GM12878 (cell line): ENCODE results near the gene MAT2B. TPM values are rescaled to one million over a fixed set of nuclear protein-coding genes. Genes with fewer than 3 reads are reported as not detected.

Experiments
- ATAC-seq: fragments of 200-7000 bp; cut with Tn5 transposase; 3 replicates; pipeline ENCODE4 v1.9.1; 2020; ENCODE audit warnings: mild to moderate bottlenecking, moderate library complexity
- BruUV-seq: library from RNA; stranded (reverse); fragments of 400-500 nt; replicated peaks from 2 replicates; lab custom pipeline; 2021; lab: Mats Ljungman, UMichigan
- CTCF ChIA-PET: fragments of 300-600 bp; sonication (Branson Sonifier 250); formaldehyde crosslinking; extraction: SDS; loops from one replicate; lab custom pipeline; 2021; ENCODE audit warnings: inconsistent platforms; lab: Yijun Ruan, JAX
- POLR2A ChIA-PET: fragments of 350-600 bp; formaldehyde crosslinking; extraction: SDS; loops from one replicate; lab custom pipeline; 2021; ENCODE audit warnings: inconsistent platforms; lab: Charles Lee
- RAD21 ChIA-PET: fragments of 300-600 bp; sonication (Branson Sonifier 250); formaldehyde crosslinking; loops from one replicate; lab custom pipeline; 2023; ENCODE audit warnings: antibody characterized with exemption; ENCODE audit not compliant: unreplicated experiment; lab: Charles Lee
- SMC1A ChIA-PET: fragments of 300-600 bp; sonication (Branson Sonifier 250); formaldehyde crosslinking; loops from one replicate; lab custom pipeline; 2023; ENCODE audit not compliant: unreplicated experiment, uncharacterized antibody; lab: Charles Lee
- DNase-seq: peaks from one replicate; pipeline ENCODE4 v3.0.0-alpha.2; 2011; ENCODE audit warnings: low read depth, low spot score
- FAIRE-seq: peaks from 3 replicates; lab custom pipeline; 2011; peaks lifted over from hg19 to GRCh38; lab: Jason Lieb, UNC
- H2AFZ ChIP-seq: 2 replicates; pipeline ENCODE4 v1.6.0; 2011; ENCODE audit warnings: low read depth, low read length, control low read depth; ENCODE audit not compliant: control insufficient read depth
- H3K27ac ChIP-seq: 2 replicates; pipeline ENCODE4 v1.5.1; 2011; ENCODE audit warnings: control low read depth; ENCODE audit not compliant: control insufficient read depth, insufficient read depth
- H3K27me3 ChIP-seq, 2 experiments: replicated peaks in 1 of 2; 2 replicates each; pipeline versions ENCODE4 v1.6.0 to v1.6.1; 2011; ENCODE audit warnings: low read length in 1 of 2; ENCODE audit not compliant: control insufficient read depth in 2 of 2, insufficient read depth in 2 of 2
- H3K36me3 ChIP-seq, 2 experiments: 2 replicates each; pipeline ENCODE4 v1.5.1; 2011; ENCODE audit warnings: low read length in 1 of 2; ENCODE audit not compliant: control insufficient read depth in 2 of 2, insufficient read depth in 2 of 2
- H3K4me1 ChIP-seq: 2 replicates; pipeline ENCODE4 v1.6.1; 2011; ENCODE audit warnings: mild to moderate bottlenecking, low read length, moderate library complexity, mixed read lengths; ENCODE audit not compliant: control insufficient read depth, insufficient read depth
- H3K4me2 ChIP-seq: 2 replicates; pipeline ENCODE4 v1.6.0; 2011; ENCODE audit warnings: control low read depth; ENCODE audit not compliant: control insufficient read depth, insufficient read depth
- H3K4me3 ChIP-seq: fragments of 200-600 bp; sonication (generic); 2 replicates; pipeline ENCODE4 v1.5.1; 2016
- H3K79me2 ChIP-seq: 2 replicates; pipeline ENCODE4 v1.6.0; 2011; ENCODE audit warnings: low read length; ENCODE audit not compliant: control insufficient read depth, insufficient read depth
- H3K9ac ChIP-seq: 2 replicates; pipeline ENCODE4 v1.8.0; 2011; ENCODE audit warnings: low read length, control low read depth, mixed read lengths; ENCODE audit not compliant: control insufficient read depth, insufficient read depth
- H3K9me3 ChIP-seq: replicated peaks from 3 replicates; pipeline ENCODE4 v1.5.1; 2011; ENCODE audit warnings: mild to moderate bottlenecking, low read length; ENCODE audit not compliant: control insufficient read depth, insufficient read depth
- H4K20me1 ChIP-seq: 2 replicates; pipeline ENCODE4 v1.6.0; 2011; ENCODE audit not compliant: control insufficient read depth, insufficient read depth
- BRCA1 ChIP-seq: IDR thresholded peaks from 2 replicates; pipeline ENCODE4 v1.6.1; 2011; ENCODE audit warnings: low read depth, low read length, improper control_type of control experiment
- FOXM1 ChIP-seq: IDR thresholded peaks from 2 replicates; pipeline ENCODE4 v1.6.1; 2012; ENCODE audit warnings: low read depth, mild to moderate bottlenecking, inconsistent platforms, low read length, moderate library complexity
- GABPA ChIP-seq: IDR thresholded peaks from 2 replicates; pipeline ENCODE4 v1.6.1; 2014; ENCODE audit warnings: antibody characterized with exemption, low read depth, mild to moderate bottlenecking, inconsistent platforms
- JUND ChIP-seq: IDR thresholded peaks from 2 replicates; pipeline ENCODE4 v1.6.1; 2012; ENCODE audit warnings: low read depth, mild to moderate bottlenecking, low read length, improper control_type of control experiment, moderate library complexity
- KLF5 ChIP-seq: fragments of 450-650 bp; IDR thresholded peaks from 2 replicates; pipeline ENCODE4 v1.6.1; 2014; ENCODE audit warnings: mild to moderate bottlenecking; ENCODE audit not compliant: partially characterized antibody
- MTA2 ChIP-seq: fragments of 450-650 bp; IDR thresholded peaks from 2 replicates; pipeline ENCODE4 v1.6.1; 2016; ENCODE audit warnings: low read depth, mild to moderate bottlenecking, moderate library complexity
- NBN ChIP-seq: fragments of 450-650 bp; IDR thresholded peaks from 2 replicates; pipeline ENCODE4 v1.6.1; 2016
- NFYB ChIP-seq: IDR thresholded peaks from 2 replicates; pipeline ENCODE4 v1.6.1; 2011; ENCODE audit warnings: low read depth, mild to moderate bottlenecking, low read length, improper control_type of control experiment, moderate library complexity; ENCODE audit not compliant: insufficient read depth
- NR2C1 ChIP-seq: fragments of 450-650 bp; IDR thresholded peaks from 2 replicates; pipeline ENCODE4 v1.6.1; 2017; ENCODE audit warnings: antibody characterized with exemption, mild to moderate bottlenecking, moderate library complexity
- POU2F2 ChIP-seq: IDR thresholded peaks from 3 replicates; pipeline ENCODE4 v1.6.1; 2011; ENCODE audit warnings: low read depth, mild to moderate bottlenecking, low read length, borderline replicate concordance
- RFX5 ChIP-seq: IDR thresholded peaks from 2 replicates; pipeline ENCODE4 v1.6.1; 2011; ENCODE audit warnings: low read depth, low read length, improper control_type of control experiment
- SMARCA5 ChIP-seq: fragments of 450-650 bp; IDR thresholded peaks from 2 replicates; pipeline ENCODE4 v1.6.1; 2017; ENCODE audit warnings: mild to moderate bottlenecking
- TARDBP ChIP-seq: IDR thresholded peaks from 2 replicates; pipeline ENCODE4 v1.6.1; 2016; ENCODE audit warnings: borderline replicate concordance
- TBL1XR1 ChIP-seq: IDR thresholded peaks from 2 replicates; pipeline ENCODE4 v1.6.1; 2012; ENCODE audit warnings: low read depth, low read length, improper control_type of control experiment
- ZNF384 ChIP-seq: IDR thresholded peaks from 2 replicates; pipeline ENCODE4 v1.6.1; 2012; ENCODE audit warnings: low read depth, mild to moderate bottlenecking, low read length, improper control_type of control experiment, borderline replicate concordance
- WGBS: methylation state at CpG from one replicate; pipeline ENCODE4 v1.1.6; 2016; ENCODE audit warnings: low lambda C conversion rate; ENCODE audit not compliant: insufficient replicate concordance, insufficient coverage; ENCODE audit errors: missing lambda C conversion rate; 5-methylcytosine and 5-hydroxymethylcytosine counted together
- in situ Hi-C: fragments of 300-500 bp; cut with MboI; formaldehyde crosslinking; loops from 9 replicates; pipeline ENCODE4 v1.14.3; 2018; ENCODE audit warnings: mixed read lengths
- intact Hi-C: fragments of 100-400 bp; cut with micrococcal nuclease; formaldehyde crosslinking; loops from one replicate; pipeline ENCODE4 v1.14.2; 2022; ENCODE audit not compliant: unreplicated experiment
- polyA plus RNA-seq, 11 experiments: library from polyadenylated mRNA; depleted of rRNA in 4 of 11; unstranded in 6 of 11; stranded (reverse) in 5 of 11; fragments of >200 nt; fragmentation: Nextera tagmentation in 4 of 11; fragmentation: Illumina TruSeq in 1 of 11; extraction: Ambion mirVana in 4 of 11; extraction: Trizol in 1 of 11; gene quantifications; 1 replicate in 1 of 11; 2 replicates in 10 of 11; pipeline versions ENCODE4 v1.2.1 to v1.2.3, GENCODE V29; 2011 to 2016; ENCODE audit warnings: inconsistent platforms in 2 of 11, missing spikeins in 2 of 11, low read depth in 1 of 11
- total RNA-seq, 4 experiments: library from RNA; depleted of rRNA in 3 of 4; stranded (reverse); fragments of >200 nt in 3 of 4; fragmentation: Illumina TruSeq in 1 of 4; extraction: Trizol in 1 of 4; gene quantifications; 2 replicates each; pipeline versions ENCODE4 v1.2.1 to v1.2.3, GENCODE V29; 2013 to 2021
- TF ChIP-seq, protein P1 (sequence below): IDR thresholded peaks from 2 replicates; pipeline ENCODE4 v1.6.1; 2012; ENCODE audit warnings: low read depth, low read length, improper control_type of control experiment
- TF ChIP-seq, protein P2 (sequence below): fragments of 450-650 bp; conservative IDR thresholded peaks from 2 replicates; pipeline ENCODE4 v1.6.1; 2017; ENCODE audit warnings: mild to moderate bottlenecking, moderate library complexity
- TF ChIP-seq, protein P3 (sequence below): fragments of 450-650 bp; IDR thresholded peaks from 2 replicates; pipeline ENCODE4 v1.6.1; 2017; ENCODE audit warnings: antibody characterized with exemption, mild to moderate bottlenecking, moderate library complexity

MAT2B gene
- total and polyA plus RNA-seq, 10 of the 15 experiments (the other 5 are each of a cell fraction or from before 2014, with no cell fraction given) = 43.2 to 122 (median 63.7) TPM

DNA sequence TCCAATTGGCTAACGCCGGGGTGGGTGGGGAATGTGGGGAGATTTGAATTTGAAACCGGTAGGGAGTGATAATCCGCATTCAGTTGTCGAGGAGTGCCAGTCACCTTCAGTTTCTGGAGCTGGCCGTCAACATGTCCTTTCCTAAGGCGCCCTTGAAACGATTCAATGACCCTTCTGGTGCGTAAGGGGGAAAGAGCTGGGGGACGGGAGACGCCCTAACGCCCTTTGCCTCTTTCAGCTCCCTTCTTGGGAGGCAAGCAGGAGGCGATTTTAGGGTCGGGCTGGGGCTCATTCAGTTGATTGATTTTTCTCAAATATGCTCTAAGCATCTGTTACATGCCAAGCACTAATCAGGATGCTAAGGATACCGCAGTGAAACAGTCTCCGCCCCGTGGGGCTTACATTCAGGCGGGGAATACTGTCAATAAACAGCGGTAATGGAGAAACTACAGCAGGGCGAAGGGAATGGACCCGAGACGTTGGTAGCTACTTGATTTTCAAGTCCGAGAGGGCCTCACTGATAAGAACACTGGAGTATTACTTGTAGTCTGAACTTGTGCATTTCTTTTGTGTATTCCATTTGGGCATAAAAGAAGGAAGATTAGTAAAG is 44.8 kb upstream of the MAT2B start, which contains the start of gene HMMR:
Gene HMMR, plus strand, starts transcription at position 71 of the 610 bp plus-strand sequence. Its CDS starts 61 bp downstream, at position 132.
- Histone ChIP-seq H3K36me3 (no peaks in the 10 kb centered on the region; a peak in 1 of 4 replicates), H3K79me2 (peaks cover 76% of the 10 kb centered on the region), H4K20me1 (no peaks in the 10 kb centered on the region), H3K9ac (peak within 1 kb of the TSS; percentile 96), H3K4me1 (no peaks in the 10 kb centered on the region; the same call in 1 of the 2 replicates), H3K27me3 (no peaks in the 10 kb centered on the region), H3K9me3 (no peaks in the 10 kb centered on the region), H3K4me3 (peak within 1 kb of the TSS; percentile 91), H3K4me2 (peak within 1 kb of the TSS; percentile 68), H3K27ac (peak within 1 kb of the TSS; percentile 99), H2AFZ (peak within 1 kb of the TSS; percentile 99)
- WGBS = under 1% methylated on average over 23 of the region's 23 CpGs
- DNase-seq = no peak
- peak; percentile 3 for ATAC-seq
- intact Hi-C loops = loop anchor here (1.0 kb wide), 2 partner anchors 23 to 45 kb away; partner anchors contain the start of genes CCNG1 and MAT2B
- in situ Hi-C loops = no loop called here
- POLR2A ChIA-PET = interaction anchor here (0.7 to 9.1 kb wide), 9 partner anchors 9 to 47 kb away, joined by 3 to 181 read pairs (median 9); partner anchors contain the start of genes CCNG1 and MAT2B
- SMC1A ChIA-PET = interaction anchor here (0.9 to 9.3 kb wide), 11 partner anchors 11 to 46 kb away, joined by 3 to 142 read pairs (median 3); partner anchors contain the start of genes CCNG1 and MAT2B
- no peak for FAIRE-seq
- CTCF ChIA-PET = interaction anchor here (0.6 to 6.6 kb wide), 6 partner anchors 13 to 52 kb away, joined by 3 to 74 read pairs (median 8); partner anchors contain the start of gene CCNG1
- RAD21 ChIA-PET = interaction anchor here (0.9 to 6.2 kb wide), 5 partner anchors 21 to 75 kb away, joined by 3 to 78 read pairs (median 3); partner anchors contain the start of genes CCNG1 and MAT2B
- BruUV-seq = TSS peak; percentile 96
- TF ChIP-seq SMARCA5 = no peak
- TF ChIP-seq, protein P1, sequence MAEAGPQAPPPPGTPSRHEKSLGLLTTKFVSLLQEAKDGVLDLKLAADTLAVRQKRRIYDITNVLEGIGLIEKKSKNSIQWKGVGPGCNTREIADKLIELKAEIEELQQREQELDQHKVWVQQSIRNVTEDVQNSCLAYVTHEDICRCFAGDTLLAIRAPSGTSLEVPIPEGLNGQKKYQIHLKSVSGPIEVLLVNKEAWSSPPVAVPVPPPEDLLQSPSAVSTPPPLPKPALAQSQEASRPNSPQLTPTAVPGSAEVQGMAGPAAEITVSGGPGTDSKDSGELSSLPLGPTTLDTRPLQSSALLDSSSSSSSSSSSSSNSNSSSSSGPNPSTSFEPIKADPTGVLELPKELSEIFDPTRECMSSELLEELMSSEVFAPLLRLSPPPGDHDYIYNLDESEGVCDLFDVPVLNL = peak; percentile 91
- no peak for TF ChIP-seq KLF5
- TF ChIP-seq NFYB = no peak
- TF ChIP-seq MTA2 = no peak
- no peak for TF ChIP-seq TARDBP
- TF ChIP-seq, protein P2, sequence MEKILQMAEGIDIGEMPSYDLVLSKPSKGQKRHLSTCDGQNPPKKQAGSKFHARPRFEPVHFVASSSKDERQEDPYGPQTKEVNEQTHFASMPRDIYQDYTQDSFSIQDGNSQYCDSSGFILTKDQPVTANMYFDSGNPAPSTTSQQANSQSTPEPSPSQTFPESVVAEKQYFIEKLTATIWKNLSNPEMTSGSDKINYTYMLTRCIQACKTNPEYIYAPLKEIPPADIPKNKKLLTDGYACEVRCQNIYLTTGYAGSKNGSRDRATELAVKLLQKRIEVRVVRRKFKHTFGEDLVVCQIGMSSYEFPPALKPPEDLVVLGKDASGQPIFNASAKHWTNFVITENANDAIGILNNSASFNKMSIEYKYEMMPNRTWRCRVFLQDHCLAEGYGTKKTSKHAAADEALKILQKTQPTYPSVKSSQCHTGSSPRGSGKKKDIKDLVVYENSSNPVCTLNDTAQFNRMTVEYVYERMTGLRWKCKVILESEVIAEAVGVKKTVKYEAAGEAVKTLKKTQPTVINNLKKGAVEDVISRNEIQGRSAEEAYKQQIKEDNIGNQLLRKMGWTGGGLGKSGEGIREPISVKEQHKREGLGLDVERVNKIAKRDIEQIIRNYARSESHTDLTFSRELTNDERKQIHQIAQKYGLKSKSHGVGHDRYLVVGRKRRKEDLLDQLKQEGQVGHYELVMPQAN = peak; percentile 98
- TF ChIP-seq NBN = no peak
- TF ChIP-seq, protein P3, sequence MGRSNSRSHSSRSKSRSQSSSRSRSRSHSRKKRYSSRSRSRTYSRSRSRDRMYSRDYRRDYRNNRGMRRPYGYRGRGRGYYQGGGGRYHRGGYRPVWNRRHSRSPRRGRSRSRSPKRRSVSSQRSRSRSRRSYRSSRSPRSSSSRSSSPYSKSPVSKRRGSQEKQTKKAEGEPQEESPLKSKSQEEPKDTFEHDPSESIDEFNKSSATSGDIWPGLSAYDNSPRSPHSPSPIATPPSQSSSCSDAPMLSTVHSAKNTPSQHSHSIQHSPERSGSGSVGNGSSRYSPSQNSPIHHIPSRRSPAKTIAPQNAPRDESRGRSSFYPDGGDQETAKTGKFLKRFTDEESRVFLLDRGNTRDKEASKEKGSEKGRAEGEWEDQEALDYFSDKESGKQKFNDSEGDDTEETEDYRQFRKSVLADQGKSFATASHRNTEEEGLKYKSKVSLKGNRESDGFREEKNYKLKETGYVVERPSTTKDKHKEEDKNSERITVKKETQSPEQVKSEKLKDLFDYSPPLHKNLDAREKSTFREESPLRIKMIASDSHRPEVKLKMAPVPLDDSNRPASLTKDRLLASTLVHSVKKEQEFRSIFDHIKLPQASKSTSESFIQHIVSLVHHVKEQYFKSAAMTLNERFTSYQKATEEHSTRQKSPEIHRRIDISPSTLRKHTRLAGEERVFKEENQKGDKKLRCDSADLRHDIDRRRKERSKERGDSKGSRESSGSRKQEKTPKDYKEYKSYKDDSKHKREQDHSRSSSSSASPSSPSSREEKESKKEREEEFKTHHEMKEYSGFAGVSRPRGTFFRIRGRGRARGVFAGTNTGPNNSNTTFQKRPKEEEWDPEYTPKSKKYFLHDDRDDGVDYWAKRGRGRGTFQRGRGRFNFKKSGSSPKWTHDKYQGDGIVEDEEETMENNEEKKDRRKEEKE = no peak
- TF ChIP-seq POU2F2 = peak; percentile 69; the same call in 1 of the 3 replicates
- TF ChIP-seq GABPA = no peak
- no peak for TF ChIP-seq TBL1XR1
- TF ChIP-seq FOXM1 = peak; percentile 62; the same call in 1 of the 2 replicates
- TF ChIP-seq ZNF384 = no peak
- no peak for TF ChIP-seq JUND
- TF ChIP-seq NR2C1 = no peak
- no peak for TF ChIP-seq RFX5
- TF ChIP-seq BRCA1 = no peak
